ENCODE data around the gene CRISP1. TPM values are rescaled to one million over a fixed set of nuclear protein-coding genes. Genes with fewer than 3 reads are reported as not detected.
"Not testable (repeated sequence)": the region's sequence is repeated elsewhere in the genome, so short reads cannot be mapped to it uniquely, and the experiment has no call there.

The CRISP1 gene
- total RNA-seq, 4 donors from 2014 or later: not detected

DNA sequence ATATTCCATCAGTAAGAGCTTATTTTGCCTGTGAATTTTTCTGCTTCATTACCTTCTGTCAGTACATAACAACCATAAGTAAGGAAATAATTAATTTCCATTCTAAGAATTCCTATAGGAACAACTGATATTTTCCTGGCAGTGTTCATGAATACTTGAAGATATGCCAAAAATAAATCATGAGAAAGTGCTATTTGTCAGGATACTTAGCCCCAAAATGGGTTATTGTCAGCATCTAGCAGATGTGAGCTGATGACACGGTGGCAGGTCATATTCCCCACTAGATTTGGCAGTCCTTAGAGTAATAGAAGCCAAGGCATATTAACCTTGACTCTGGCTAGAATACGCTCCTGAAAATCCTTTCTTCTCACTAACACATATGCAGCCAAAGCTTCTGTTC, 43.2 kb upstream of the CRISP1 start:
- DNase-seq (ENCODE audit: low spot score in 2 of 2): no peak
- intact Hi-C loops (cut with DNase I; ENCODE audit: low total_unique reads): no loop called here
- 18 to 20% methylated on average over 2 of the region's 2 CpGs for WGBS, 2 donors
- no peak for TF ChIP-seq POLR2A (IDR thresholded peaks at IDR 0.05)
- TF ChIP-seq, protein P1, sequence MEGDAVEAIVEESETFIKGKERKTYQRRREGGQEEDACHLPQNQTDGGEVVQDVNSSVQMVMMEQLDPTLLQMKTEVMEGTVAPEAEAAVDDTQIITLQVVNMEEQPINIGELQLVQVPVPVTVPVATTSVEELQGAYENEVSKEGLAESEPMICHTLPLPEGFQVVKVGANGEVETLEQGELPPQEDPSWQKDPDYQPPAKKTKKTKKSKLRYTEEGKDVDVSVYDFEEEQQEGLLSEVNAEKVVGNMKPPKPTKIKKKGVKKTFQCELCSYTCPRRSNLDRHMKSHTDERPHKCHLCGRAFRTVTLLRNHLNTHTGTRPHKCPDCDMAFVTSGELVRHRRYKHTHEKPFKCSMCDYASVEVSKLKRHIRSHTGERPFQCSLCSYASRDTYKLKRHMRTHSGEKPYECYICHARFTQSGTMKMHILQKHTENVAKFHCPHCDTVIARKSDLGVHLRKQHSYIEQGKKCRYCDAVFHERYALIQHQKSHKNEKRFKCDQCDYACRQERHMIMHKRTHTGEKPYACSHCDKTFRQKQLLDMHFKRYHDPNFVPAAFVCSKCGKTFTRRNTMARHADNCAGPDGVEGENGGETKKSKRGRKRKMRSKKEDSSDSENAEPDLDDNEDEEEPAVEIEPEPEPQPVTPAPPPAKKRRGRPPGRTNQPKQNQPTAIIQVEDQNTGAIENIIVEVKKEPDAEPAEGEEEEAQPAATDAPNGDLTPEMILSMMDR (IDR thresholded peaks at IDR 0.05): no peak
- no peak overlapping the region for H3K4me3 ChIP-seq (ENCODE audit: low read depth, poor library complexity, severe bottlenecking)

DNA sequence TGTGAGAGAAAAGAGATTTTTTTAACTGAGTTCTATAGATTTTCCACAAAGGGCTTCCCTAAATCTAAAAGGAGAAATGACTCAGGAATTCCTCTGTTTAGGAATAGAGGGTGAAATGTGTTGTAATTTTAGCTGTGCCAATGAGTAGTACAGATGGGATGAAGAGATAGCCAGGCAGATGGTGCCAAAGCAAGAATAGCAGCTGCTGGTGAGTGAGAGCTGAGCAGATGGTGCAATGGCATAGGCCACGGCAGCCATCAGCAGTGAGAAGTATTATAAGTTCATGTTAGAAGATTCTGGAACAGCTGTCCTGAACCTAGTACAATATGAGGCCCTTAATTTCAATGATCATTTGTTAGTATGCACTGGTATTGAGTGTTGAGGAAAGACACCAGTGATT, 40.2 kb upstream of the CRISP1 start:
- no peak for TF ChIP-seq POLR2A (IDR thresholded peaks at IDR 0.05)
- TF ChIP-seq, protein P1 (IDR thresholded peaks at IDR 0.05): no peak
- intact Hi-C loops (cut with DNase I; ENCODE audit: low total_unique reads): no loop called here
- no peak for DNase-seq (ENCODE audit: low spot score in 2 of 2)
- 6% methylated on average over 1 of the region's 1 CpG for WGBS, 2 donors
- H3K4me3 ChIP-seq (ENCODE audit: low read depth, poor library complexity, severe bottlenecking): no peak overlapping the region

DNA sequence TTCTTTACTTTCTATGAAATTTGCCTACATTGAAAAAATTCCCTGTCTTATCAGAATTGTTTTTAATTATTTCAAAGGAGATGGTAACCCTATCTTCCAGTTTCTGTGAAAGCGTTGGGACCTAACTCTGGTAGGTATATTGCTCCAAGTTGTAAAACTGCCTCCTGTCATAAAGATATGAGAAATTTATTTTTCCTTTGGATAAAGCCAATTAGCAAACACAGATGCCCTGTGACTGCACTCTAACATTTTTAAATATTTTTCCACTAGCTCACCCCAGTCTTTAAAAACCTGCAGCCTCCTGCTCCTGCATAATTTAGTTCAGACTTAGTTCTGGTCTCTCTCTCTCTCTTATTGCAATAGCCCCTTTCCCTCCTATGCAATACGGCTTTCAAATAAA, 39.0 kb upstream of the CRISP1 start:
- intact Hi-C loops (cut with DNase I; ENCODE audit: low total_unique reads): no loop called here
- WGBS, 2 donors: 69 to 76% methylated on average over 2 of the region's 2 CpGs
- DNase-seq (ENCODE audit: low spot score in 2 of 2): no peak
- TF ChIP-seq, protein P1 (IDR thresholded peaks at IDR 0.05): no peak
- no peak for TF ChIP-seq POLR2A (IDR thresholded peaks at IDR 0.05)
- H3K4me3 ChIP-seq (ENCODE audit: low read depth, poor library complexity, severe bottlenecking): no peak overlapping the region

DNA sequence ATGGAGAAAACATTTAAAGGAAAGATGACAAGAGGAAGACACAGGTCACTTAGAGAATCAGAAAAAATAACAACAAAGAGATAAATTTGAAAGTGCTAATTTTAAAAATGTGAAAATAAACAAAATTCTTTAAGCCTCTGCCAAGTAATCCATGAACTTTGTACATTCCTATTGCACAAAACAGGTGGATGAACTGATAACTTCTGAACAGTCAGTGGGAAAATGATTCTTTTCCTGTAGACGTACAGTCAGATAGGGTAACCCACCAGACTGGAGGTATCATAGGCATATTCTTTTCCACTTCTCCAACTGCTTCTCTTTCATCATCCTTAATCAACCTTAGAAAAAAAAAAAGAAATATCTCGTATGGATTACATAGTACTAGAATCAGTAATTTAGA, 36.5 kb upstream of the CRISP1 start:
- 59 to 77% methylated on average over 2 of the region's 2 CpGs for WGBS, 2 donors
- TF ChIP-seq, protein P1 (IDR thresholded peaks at IDR 0.05): no peak
- TF ChIP-seq POLR2A (IDR thresholded peaks at IDR 0.05): no peak
- intact Hi-C loops (cut with DNase I; ENCODE audit: low total_unique reads): no loop called here
- DNase-seq (ENCODE audit: low spot score in 2 of 2): no peak
- H3K4me3 ChIP-seq (ENCODE audit: low read depth, poor library complexity, severe bottlenecking): no peak overlapping the region

DNA sequence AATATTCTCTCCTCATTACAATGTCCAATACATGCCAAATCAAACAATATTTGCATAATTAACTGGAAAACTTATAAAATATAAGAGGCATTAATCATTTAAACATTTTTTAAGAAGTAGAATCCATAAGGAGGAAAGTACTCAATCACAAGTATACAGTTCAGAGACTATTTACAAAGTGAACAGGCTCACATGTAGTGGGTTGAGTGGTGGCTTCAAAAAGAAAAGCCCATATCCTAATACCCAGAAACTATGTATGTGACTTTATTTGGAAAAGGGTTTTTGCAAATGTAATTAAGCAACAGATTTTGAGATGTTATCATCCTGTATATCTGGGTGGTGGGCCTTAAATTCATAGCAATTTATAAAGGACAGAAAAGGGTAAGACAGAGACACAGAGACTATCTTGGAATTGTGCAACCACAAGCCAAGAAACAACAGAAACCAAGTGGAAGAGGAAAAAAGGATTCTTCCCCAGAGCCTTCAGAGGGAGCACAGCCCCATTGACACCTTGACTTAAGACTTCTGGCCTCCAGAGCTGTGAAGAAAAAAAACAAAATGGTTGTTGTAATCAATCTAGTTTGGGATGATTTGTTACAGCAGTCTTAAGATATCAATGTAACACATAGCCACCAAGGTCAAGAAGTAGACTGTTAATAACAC, 32.7 kb upstream of the CRISP1 start:
- no peak for DNase-seq (ENCODE audit: low spot score in 2 of 2)
- TF ChIP-seq, protein P1 (IDR thresholded peaks at IDR 0.05): no peak
- no peak for TF ChIP-seq POLR2A (IDR thresholded peaks at IDR 0.05)
- intact Hi-C loops (cut with DNase I; ENCODE audit: low total_unique reads): no loop called here
- no peak overlapping the region for H3K4me3 ChIP-seq (ENCODE audit: low read depth, poor library complexity, severe bottlenecking)

DNA sequence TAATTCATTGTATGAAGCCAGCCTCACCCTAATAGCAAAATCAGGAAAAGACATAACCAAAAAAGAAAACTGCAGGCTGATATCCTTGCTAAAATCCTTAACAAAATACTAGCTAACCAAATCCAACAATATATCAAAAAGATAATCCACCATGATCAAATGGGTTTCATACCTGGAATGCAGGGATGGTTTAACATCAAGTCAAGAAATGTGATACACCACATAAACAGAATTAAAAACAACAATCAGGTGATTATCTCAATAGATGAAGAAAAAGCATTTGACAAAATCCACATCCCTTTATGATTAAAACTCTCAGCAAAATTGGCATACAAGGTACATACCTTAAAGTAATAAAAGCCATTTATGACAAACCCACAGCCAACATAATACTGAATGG, 29.2 kb upstream of the CRISP1 start:
- H3K4me3 ChIP-seq (ENCODE audit: low read depth, poor library complexity, severe bottlenecking); intact Hi-C loops (cut with DNase I; ENCODE audit: low total_unique reads); DNase-seq (ENCODE audit: low spot score in 2 of 2): not testable (repeated sequence)

Data from lower leg skin (tissue), 4 donors.